ENCODE results near the gene GH2. TPM values are rescaled to one million over a fixed set of nuclear protein-coding genes. Genes with fewer than 3 reads are reported as not detected.

Gene GH2
- polyA plus RNA-seq (not detected in 2 replicates), polyA minus RNA-seq (not detected in 2 replicates)

DNA sequence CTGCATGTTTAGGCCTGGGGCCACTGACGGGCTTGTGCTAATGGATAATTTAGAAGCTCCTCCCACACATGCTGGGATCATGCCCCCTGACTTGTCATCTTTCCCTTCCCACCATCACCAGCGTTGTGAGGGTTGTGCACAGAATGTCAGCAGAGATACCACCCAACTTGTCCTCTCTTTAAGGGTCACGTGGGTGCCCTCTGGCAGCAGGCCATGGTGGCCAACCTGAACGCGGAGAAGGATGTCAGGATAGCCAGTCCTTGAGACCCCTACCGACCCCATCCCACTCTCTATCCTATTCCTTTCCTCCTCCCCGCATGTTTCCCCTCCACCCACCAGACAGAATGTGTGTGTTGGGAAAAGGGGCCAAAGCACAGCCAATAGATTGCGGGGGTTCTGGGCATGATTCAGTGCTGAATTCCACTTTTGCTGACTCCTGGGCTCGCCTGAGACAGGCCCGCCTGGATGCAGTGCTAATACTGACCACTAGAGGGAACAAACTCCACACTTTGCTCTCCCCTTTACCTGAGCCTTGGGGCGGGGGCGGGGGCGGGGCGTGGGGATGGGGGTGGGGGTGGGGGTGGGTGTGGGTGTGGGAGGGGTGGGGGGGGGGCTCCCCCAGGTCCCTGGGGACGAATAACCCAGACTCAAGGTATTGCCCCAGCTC is at the start of gene GH2:
TSS of gene GH2 (minus strand) at position 10 of the 667 bp plus-strand sequence. CDS start 143 bp downstream, outside the sequence.
- Histone ChIP-seq H3K4me2 (ENCODE audit: low read length) (no peak within 1 kb of the TSS), H3K9ac (ENCODE audit: low read length) (no peak within 1 kb of the TSS), H4K20me1 (ENCODE audit: insufficient read depth) (no peaks in the 10 kb centered on the region)

DNA sequence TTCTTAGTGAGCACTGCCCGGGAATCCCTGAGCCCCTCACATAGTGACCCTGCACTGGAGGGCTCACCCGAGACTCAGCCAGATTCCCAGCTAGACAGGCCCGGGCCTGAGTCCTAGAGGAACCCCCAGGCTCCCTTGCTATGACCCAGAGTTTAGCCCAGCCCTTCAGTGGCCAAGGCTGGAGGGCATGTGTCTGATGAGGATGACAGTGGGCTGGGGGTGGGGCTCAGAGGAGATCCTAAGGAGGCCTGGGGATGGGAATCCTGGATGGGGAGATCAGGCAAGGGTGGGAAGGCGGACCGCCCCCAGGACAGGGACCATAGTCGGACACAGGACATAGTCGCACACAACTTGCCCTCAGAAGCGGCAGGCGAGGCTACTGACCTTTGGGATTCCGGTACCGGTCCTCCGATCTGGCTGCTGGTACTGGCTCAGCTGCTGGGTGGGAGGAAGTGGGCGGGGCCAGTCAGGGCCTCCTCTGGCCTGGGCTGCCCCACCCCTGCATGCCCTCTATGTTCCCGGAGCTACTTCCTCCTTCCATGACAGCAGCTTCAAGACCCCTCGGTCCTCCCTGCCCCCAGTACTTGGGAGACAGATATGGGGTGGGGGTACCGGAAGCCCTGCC is 49.3 kb upstream of the GH2 start:
- H3K9ac ChIP-seq (ENCODE audit: low read length), result no peak overlapping the region
- no peaks in the 10 kb centered on the region for H3K79me2 ChIP-seq (replicated peaks; ENCODE audit: insufficient read depth, low read length)
- no peak for TF ChIP-seq RAD21 (conservative IDR thresholded peaks at IDR 0.05)
- TF ChIP-seq, protein P1, sequence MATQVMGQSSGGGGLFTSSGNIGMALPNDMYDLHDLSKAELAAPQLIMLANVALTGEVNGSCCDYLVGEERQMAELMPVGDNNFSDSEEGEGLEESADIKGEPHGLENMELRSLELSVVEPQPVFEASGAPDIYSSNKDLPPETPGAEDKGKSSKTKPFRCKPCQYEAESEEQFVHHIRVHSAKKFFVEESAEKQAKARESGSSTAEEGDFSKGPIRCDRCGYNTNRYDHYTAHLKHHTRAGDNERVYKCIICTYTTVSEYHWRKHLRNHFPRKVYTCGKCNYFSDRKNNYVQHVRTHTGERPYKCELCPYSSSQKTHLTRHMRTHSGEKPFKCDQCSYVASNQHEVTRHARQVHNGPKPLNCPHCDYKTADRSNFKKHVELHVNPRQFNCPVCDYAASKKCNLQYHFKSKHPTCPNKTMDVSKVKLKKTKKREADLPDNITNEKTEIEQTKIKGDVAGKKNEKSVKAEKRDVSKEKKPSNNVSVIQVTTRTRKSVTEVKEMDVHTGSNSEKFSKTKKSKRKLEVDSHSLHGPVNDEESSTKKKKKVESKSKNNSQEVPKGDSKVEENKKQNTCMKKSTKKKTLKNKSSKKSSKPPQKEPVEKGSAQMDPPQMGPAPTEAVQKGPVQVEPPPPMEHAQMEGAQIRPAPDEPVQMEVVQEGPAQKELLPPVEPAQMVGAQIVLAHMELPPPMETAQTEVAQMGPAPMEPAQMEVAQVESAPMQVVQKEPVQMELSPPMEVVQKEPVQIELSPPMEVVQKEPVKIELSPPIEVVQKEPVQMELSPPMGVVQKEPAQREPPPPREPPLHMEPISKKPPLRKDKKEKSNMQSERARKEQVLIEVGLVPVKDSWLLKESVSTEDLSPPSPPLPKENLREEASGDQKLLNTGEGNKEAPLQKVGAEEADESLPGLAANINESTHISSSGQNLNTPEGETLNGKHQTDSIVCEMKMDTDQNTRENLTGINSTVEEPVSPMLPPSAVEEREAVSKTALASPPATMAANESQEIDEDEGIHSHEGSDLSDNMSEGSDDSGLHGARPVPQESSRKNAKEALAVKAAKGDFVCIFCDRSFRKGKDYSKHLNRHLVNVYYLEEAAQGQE (IDR thresholded peaks at IDR 0.05; ENCODE audit: borderline replicate concordance), result no peak
- H3K9me2 ChIP-seq (ENCODE audit: insufficient read depth, low read length), result no peaks in the 10 kb centered on the region
- no peak overlapping the region for H3K4me2 ChIP-seq (ENCODE audit: low read length)
- H3F3A ChIP-seq (ENCODE audit: insufficient read depth, low read length, poor library complexity, severe bottlenecking), result no peaks in the 10 kb centered on the region
- H2AFZ ChIP-seq (ENCODE audit: low read depth, low read length), result no peak overlapping the region
- H3K27me3 ChIP-seq (ENCODE audit: insufficient read depth, low read depth, low read length), result no peaks in the 10 kb centered on the region
- no peaks in the 10 kb centered on the region for H3K36me3 ChIP-seq (ENCODE audit: insufficient read depth, low read length)
- no peak overlapping the region for H3K4me3 ChIP-seq (ENCODE audit: low read length)
- H3K9me3 ChIP-seq (ENCODE audit: low read length), result no peaks in the 10 kb centered on the region
- no peaks in the 10 kb centered on the region for H4K20me1 ChIP-seq (ENCODE audit: insufficient read depth)
- H3K27ac ChIP-seq (ENCODE audit: low read length), result no peak overlapping the region

More for the DNA sequence above, at the start of gene GH2:
- no peaks in the 10 kb centered on the region for H3K9me3 ChIP-seq (ENCODE audit: low read length)
- H3K79me2 ChIP-seq (replicated peaks; ENCODE audit: insufficient read depth, low read length), result no peaks in the 10 kb centered on the region
- TF ChIP-seq, protein P2, sequence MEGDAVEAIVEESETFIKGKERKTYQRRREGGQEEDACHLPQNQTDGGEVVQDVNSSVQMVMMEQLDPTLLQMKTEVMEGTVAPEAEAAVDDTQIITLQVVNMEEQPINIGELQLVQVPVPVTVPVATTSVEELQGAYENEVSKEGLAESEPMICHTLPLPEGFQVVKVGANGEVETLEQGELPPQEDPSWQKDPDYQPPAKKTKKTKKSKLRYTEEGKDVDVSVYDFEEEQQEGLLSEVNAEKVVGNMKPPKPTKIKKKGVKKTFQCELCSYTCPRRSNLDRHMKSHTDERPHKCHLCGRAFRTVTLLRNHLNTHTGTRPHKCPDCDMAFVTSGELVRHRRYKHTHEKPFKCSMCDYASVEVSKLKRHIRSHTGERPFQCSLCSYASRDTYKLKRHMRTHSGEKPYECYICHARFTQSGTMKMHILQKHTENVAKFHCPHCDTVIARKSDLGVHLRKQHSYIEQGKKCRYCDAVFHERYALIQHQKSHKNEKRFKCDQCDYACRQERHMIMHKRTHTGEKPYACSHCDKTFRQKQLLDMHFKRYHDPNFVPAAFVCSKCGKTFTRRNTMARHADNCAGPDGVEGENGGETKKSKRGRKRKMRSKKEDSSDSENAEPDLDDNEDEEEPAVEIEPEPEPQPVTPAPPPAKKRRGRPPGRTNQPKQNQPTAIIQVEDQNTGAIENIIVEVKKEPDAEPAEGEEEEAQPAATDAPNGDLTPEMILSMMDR (IDR thresholded peaks at IDR 0.05; ENCODE audit: poor library complexity, severe bottlenecking), result peak; percentile 19
- no peak for TF ChIP-seq TAF1 (IDR thresholded peaks at IDR 0.05; ENCODE audit: low read depth)
- no peak for TF ChIP-seq RAD21 (conservative IDR thresholded peaks at IDR 0.05)
- H3F3A ChIP-seq (ENCODE audit: insufficient read depth, low read length, poor library complexity, severe bottlenecking), result no peaks in the 10 kb centered on the region
- H3K36me3 ChIP-seq (ENCODE audit: insufficient read depth, low read length), result no peaks in the 10 kb centered on the region
- H2AFZ ChIP-seq (ENCODE audit: low read depth, low read length), result no peak within 1 kb of the TSS
- H3K27me3 ChIP-seq (ENCODE audit: insufficient read depth, low read depth, low read length), result no peaks in the 10 kb centered on the region
- no peak within 1 kb of the TSS for H3K27ac ChIP-seq (ENCODE audit: low read length)
- no peaks in the 10 kb centered on the region for H3K9me2 ChIP-seq (ENCODE audit: insufficient read depth, low read length)
- H3K4me3 ChIP-seq (ENCODE audit: low read length), result no peak within 1 kb of the TSS

DNA sequence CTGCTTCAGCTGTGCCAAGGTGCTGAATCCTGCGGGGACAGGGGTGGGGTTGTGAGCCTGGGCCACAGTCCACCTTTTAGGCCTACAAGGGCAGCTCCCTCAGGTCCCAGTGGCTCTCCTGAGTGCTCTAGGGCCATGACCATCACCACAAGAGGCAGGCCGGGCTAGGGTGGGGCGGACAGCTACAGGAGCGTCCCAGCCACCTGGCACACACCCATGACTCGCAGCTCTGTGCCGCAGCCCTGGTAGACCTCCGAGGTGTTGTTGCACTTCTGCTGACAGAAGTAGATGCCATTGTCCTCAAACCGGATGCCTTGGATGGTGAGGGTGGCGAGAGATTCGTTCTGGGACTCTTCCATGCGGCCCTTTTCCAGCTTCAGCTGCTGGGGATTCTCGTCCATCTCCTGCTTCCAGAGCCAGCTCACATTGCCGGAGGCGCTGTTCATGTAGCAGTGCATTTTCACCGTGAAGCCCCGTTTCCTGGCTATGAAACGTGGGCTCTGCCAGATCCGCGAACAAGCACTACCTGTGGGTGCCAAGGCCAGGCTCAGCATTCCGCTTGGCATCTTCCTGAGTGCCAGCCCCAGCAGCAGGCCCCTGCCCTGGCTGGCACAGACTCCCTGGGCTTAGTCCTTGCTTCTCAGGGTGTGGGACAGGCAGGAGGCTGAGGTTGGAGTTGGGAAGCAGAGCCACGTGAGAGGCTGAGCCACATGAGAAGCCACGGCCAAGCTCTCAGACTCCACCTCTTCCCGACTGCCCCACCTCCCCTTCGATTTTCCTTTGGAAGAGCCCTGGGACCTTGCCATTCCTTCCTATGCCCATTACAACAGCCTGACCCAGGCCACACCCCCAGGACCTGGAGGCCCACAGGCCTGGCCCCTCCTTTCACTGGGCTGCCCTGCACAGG is 48.4 kb upstream of the GH2 start:
- Histone ChIP-seq H3K36me3 (ENCODE audit: insufficient read depth, low read length) (no peaks in the 10 kb centered on the region), H3K27me3 (ENCODE audit: insufficient read depth, low read depth, low read length) (no peaks in the 10 kb centered on the region), H3K4me2 (ENCODE audit: low read length) (no peak overlapping the region), H2AFZ (ENCODE audit: low read depth, low read length) (no peak overlapping the region), H3K79me2 (replicated peaks; ENCODE audit: insufficient read depth, low read length) (no peaks in the 10 kb centered on the region), H3K4me3 (ENCODE audit: low read length) (no peak overlapping the region), H3K9me3 (ENCODE audit: low read length) (no peaks in the 10 kb centered on the region), H3K27ac (ENCODE audit: low read length) (no peak overlapping the region), H3F3A (ENCODE audit: insufficient read depth, low read length, poor library complexity, severe bottlenecking) (no peaks in the 10 kb centered on the region), H3K9me2 (ENCODE audit: insufficient read depth, low read length) (no peaks in the 10 kb centered on the region), H4K20me1 (ENCODE audit: insufficient read depth) (no peaks in the 10 kb centered on the region), H3K9ac (ENCODE audit: low read length) (no peak overlapping the region)
- TF ChIP-seq SMC3 (conservative IDR thresholded peaks at IDR 0.05; ENCODE audit: poor library complexity) (no peak), EZH2 (IDR thresholded peaks at IDR 0.05; ENCODE audit: borderline replicate concordance, insufficient read depth, low read length, poor library complexity, severe bottlenecking) (no peak), MXI1 (conservative IDR thresholded peaks at IDR 0.05; ENCODE audit: poor library complexity, severe bottlenecking) (no peak), EP300 (conservative IDR thresholded peaks at IDR 0.05; ENCODE audit: poor library complexity, severe bottlenecking) (no peak), TAF1 (IDR thresholded peaks at IDR 0.05; ENCODE audit: low read depth) (no peak), POLR2AphosphoS5 (IDR thresholded peaks at IDR 0.05) (no peak), RAD21 (conservative IDR thresholded peaks at IDR 0.05) (no peak)
- TF ChIP-seq, protein P2 (IDR thresholded peaks at IDR 0.05; ENCODE audit: poor library complexity, severe bottlenecking), result no peak

Data from neural cell (in vitro differentiated cells).